Osteocyte (in vitro differentiated cells): Measurements from ENCODE around the gene PTPRS. TPM values are rescaled to one million over a fixed set of nuclear protein-coding genes. Genes with fewer than 3 reads are reported as not detected.

Source experiments
- DNase-seq: peaks from one replicate; pipeline ENCODE4 v3.0.0; 2021; ENCODE audit warnings: mixed read lengths; ENCODE audit not compliant: unreplicated experiment; ENCODE audit errors: extremely low spot score
- H3K27ac Mint-ChIP-seq: one replicate; pipeline ENCODE4 v1.8.0; 2021; ENCODE audit warnings: mild to moderate bottlenecking, mixed read lengths; ENCODE audit not compliant: unreplicated experiment
- H3K27me3 Mint-ChIP-seq: one replicate; pipeline ENCODE4 v1.8.0; 2021; ENCODE audit warnings: mixed read lengths; ENCODE audit not compliant: unreplicated experiment
- H3K36me3 Mint-ChIP-seq: one replicate; pipeline ENCODE4 v1.8.0; 2021; ENCODE audit warnings: mixed read lengths; ENCODE audit not compliant: unreplicated experiment
- H3K4me1 Mint-ChIP-seq: one replicate; pipeline ENCODE4 v1.8.0; 2021; ENCODE audit warnings: mixed read lengths; ENCODE audit not compliant: unreplicated experiment
- H3K4me3 Mint-ChIP-seq: one replicate; pipeline ENCODE4 v1.8.0; 2021; ENCODE audit warnings: mild to moderate bottlenecking, moderate library complexity, mixed read lengths; ENCODE audit not compliant: unreplicated experiment
- H3K9me3 Mint-ChIP-seq: one replicate; pipeline ENCODE4 v1.8.0; 2021; ENCODE audit warnings: mixed read lengths; ENCODE audit not compliant: unreplicated experiment
- total RNA-seq: library from RNA; stranded (reverse); gene quantifications from 2 replicates; pipeline ENCODE4 v1.2.1, GENCODE V29; 2021
- TF ChIP-seq, protein P1 (sequence below): fragments of 200-600 bp; sonication (generic); IDR thresholded peaks from 2 replicates; pipeline ENCODE4 v1.5.0; 2021; ENCODE audit warnings: antibody characterized with exemption, mild to moderate bottlenecking, moderate library complexity

The PTPRS gene
- total RNA-seq, 1 donor from 2014 or later: 185 TPM

GRCh38 chr19:5349041-5349440, 8.4 kb upstream of the PTPRS start:
- Mint-ChIP-seq H3K27me3 (peaks cover 22% of the 10 kb centered on the region), H3K36me3 (no peaks in the 10 kb centered on the region), H3K9me3 (peaks cover 7% of the 10 kb centered on the region), H3K4me1 (peaks cover 9% of the 10 kb centered on the region), H3K4me3 (no peak overlapping the region), H3K27ac (no peak overlapping the region)
- TF ChIP-seq, protein P1, sequence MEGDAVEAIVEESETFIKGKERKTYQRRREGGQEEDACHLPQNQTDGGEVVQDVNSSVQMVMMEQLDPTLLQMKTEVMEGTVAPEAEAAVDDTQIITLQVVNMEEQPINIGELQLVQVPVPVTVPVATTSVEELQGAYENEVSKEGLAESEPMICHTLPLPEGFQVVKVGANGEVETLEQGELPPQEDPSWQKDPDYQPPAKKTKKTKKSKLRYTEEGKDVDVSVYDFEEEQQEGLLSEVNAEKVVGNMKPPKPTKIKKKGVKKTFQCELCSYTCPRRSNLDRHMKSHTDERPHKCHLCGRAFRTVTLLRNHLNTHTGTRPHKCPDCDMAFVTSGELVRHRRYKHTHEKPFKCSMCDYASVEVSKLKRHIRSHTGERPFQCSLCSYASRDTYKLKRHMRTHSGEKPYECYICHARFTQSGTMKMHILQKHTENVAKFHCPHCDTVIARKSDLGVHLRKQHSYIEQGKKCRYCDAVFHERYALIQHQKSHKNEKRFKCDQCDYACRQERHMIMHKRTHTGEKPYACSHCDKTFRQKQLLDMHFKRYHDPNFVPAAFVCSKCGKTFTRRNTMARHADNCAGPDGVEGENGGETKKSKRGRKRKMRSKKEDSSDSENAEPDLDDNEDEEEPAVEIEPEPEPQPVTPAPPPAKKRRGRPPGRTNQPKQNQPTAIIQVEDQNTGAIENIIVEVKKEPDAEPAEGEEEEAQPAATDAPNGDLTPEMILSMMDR: no peak
- no peak for DNase-seq

- DNase-seq: no peak
- H3K4me1 Mint-ChIP-seq: peaks cover 11% of the 10 kb centered on the region
- H3K27me3 Mint-ChIP-seq: peaks cover 20% of the 10 kb centered on the region
- no peak overlapping the region for H3K4me3 Mint-ChIP-seq
- TF ChIP-seq, protein P1: no peak
- H3K36me3 Mint-ChIP-seq: no peaks in the 10 kb centered on the region
- peaks cover 7% of the 10 kb centered on the region for H3K9me3 Mint-ChIP-seq
- no peak overlapping the region for H3K27ac Mint-ChIP-seq
These were observed 5.3 kb upstream of the PTPRS start for GRCh38 chr19:5345895-5346386.

- no peak for DNase-seq
- Mint-ChIP-seq H3K27me3 (peaks cover 26% of the 10 kb centered on the region), H3K9me3 (peaks cover 7% of the 10 kb centered on the region), H3K36me3 (no peaks in the 10 kb centered on the region), H3K4me3 (no peak overlapping the region), H3K27ac (no peak overlapping the region), H3K4me1 (peaks cover 17% of the 10 kb centered on the region)
- TF ChIP-seq, protein P1: no peak
These were observed 3.2 kb upstream of the PTPRS start for GRCh38 chr19:5343848-5344247.

GRCh38 chr19:5342573-5343201, 2.1 kb upstream of the PTPRS start:
- Mint-ChIP-seq H3K27me3 (peaks cover 25% of the 10 kb centered on the region), H3K36me3 (no peaks in the 10 kb centered on the region), H3K4me1 (peaks cover 20% of the 10 kb centered on the region), H3K9me3 (peaks cover 7% of the 10 kb centered on the region), H3K4me3 (no peak overlapping the region), H3K27ac (no peak overlapping the region)
- no peak for DNase-seq
- TF ChIP-seq, protein P1: no peak

DNA sequence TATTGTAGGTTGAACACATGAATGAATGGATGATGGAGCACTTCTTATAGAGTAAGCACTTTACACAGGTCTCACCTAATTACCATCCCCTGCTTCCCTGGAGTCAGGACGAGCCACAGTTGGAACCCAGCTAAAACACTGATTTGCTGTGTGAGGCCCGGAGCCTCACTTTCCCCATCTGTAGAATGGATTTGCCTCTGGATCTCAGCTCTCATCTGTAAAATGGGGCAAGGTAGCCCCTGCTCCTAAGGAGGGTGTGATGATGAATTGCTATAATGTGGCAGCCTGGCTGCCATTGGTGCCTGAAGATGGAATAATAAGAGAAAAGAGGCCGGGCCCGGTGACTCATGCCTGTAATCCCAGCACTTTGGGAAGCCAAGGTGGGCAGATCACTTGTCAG, 1.4 kb upstream of the PTPRS start:
- DNase-seq: no peak
- TF ChIP-seq, protein P1: no peak
- Mint-ChIP-seq H3K36me3 (no peaks in the 10 kb centered on the region), H3K27ac (no peak overlapping the region), H3K4me1 (peaks cover 20% of the 10 kb centered on the region), H3K27me3 (peaks cover 22% of the 10 kb centered on the region), H3K4me3 (peak overlapping the region; percentile 32), H3K9me3 (peaks cover under 1% of the 10 kb centered on the region)
